Hematopoietic multipotent progenitor cell treated with erythropoietin and hydrocortisone succinate and interleukin-3 and kit ligand, for 4 days (in vitro differentiated cells): ENCODE measurements around the gene SLC7A10.
A peak's percentile ranks its signal among the peaks of the same experiment; 100 is the strongest.
"Not testable (repeated sequence)": the region's sequence is repeated elsewhere in the genome, so short reads cannot be mapped to it uniquely, and the experiment has no call there.

Source experiments
- DNase-seq: peaks from one replicate; pipeline ENCODE4 v3.0.0-alpha.2; 2015

The SLC7A10 gene

DNA sequence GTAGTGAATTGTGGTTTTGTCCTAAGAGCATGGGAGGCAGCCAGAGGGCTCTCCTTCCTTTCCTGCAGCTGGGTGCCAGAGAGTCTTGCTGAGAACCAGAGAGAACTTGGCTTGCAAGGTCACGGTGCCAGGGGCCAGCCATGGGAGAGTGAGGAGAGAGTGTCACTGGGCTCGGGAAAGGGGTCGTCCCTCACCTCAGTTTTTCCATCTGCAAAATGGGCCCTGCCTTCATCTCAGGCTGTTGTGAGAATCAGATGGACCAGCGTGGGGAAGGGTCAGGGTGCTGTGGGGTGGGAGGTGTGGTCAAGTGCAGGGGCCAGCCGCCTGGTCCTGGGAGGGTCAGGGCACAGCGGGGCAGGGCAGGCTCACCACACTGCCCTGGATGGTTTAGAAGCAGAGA, 24.2 kb downstream of the SLC7A10 start:
- no peak for DNase-seq

GRCh38 chr19:33199441-33200265, 26.0 kb downstream of the SLC7A10 start:
- DNase-seq: peak; percentile 15

- no peak for DNase-seq
These were observed 27.5 kb downstream of the SLC7A10 start for GRCh38 chr19:33198169-33198568.

GRCh38 chr19:33197591-33198000, 28.1 kb downstream of the SLC7A10 start:
- no peak for DNase-seq

DNA sequence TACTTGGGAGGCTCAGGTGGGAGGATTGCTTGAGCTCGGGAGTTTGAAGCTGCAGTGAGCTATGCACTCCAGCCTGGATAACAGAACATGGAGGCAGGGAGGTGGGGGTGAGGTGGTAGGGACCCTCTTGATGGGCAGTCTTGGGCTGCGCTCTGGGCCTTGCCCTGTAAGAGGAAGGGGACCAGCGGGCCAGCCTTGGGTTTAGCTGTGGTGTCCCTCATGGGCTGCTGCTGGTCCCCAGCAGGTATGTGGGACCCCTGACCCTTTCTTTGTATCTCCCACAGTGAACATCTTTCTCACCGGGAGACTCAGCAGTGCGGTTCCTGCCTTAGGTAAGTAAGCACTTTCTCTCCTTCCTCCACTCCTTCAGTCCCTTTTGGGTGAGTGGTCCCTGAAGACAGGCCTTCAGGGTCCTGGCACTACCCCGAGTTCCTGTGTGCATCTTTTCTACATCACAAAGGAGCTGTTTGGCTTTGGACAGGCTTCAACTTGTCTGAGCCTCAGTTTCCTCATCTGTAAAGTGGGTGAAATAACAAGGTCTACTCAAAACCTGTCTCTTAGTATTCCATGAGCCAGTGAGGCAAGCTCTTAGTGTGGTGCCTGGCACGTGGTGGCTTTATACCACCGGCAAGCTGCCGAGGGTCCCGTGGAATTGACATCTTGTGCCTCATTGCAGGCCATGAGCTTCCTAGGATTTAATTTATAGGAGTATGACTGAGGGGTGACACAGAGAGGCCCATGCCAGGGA, 29.0 kb downstream of the SLC7A10 start:
- DNase-seq: no peak

- no peak for DNase-seq
These were observed 29.9 kb downstream of the SLC7A10 start for GRCh38 chr19:33195645-33196347.

GRCh38 chr19:33194886-33195644, 30.6 kb downstream of the SLC7A10 start:
- DNase-seq: peak; percentile 42

DNA sequence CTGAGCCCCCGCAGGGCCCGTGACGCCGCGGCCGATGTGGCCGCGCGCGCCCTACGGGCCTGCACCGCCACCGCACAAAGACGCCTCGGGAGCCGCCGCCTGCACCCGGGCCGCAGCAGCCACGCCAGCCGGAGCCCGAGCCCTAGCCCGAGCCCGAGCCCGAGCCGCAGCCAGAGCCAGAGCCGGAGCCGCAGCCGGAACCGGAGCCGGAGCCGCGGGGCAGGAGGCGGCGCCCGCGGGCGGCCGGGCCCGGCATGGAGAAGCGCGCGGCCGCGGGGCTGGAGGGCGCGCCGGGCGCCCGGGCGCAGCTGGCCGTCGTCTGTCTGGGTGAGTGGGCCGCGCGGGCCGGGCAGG, 31.1 kb downstream of the SLC7A10 start:
- DNase-seq: peak; percentile 24

GRCh38 chr19:33193865-33194362, 31.7 kb downstream of the SLC7A10 start, which contains the start of gene LRP3:
LRP3 (plus strand) TSS chr19:33194330; CDS start chr19:33194786, 456 bp downstream.
- DNase-seq: peak; percentile 53

DNA sequence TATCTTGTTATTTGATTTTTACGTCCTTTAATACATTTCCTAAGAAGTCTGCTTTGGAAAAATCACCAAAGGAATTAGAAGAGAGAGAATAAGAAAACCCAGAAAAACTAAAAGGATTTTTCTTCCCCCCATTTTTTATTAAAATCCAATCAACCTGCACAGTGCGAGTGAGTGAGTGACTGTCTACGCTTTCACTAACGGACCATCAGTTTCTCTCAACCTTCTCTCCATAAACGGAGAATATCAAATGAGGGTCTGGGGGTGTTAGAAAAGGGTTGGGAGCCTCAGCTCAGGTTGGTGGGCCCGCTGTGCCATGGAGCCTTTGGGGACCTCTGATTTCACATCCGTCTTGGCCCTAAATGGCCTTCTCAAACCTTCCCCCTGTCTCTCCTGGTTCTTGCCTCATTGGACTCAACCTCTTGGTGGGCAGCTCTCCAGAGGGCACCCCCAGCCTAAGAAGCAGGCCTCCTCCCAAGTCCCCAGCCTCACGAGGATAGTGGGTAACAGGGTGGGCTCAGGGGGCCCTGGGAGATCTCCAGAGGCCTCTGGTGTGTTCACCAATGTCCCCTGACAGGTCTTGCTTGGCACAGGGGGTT, 32.3 kb downstream of the SLC7A10 start:
- DNase-seq: no peak

GRCh38 chr19:33192010-33192409, 33.6 kb downstream of the SLC7A10 start:
- DNase-seq: no peak

DNA sequence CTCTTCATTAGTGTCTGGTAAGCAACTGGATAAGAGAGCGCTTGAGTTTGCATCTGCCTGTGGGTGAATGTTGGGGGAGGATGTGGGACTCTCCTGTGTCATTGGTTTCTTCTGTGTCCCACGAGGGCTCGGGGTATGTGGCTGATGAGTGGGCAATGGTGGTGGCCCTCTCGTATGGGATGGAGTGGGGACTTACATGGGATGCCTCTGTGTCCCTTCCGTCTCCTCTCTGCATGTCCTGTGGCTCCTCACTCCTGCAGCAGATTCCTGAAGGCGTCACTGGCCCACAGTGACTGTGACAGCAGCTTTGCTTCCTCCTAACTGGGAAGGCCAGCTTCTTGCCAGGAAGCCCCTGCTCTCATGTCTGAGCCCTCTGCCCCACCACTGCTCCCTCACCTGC, 34.1 kb downstream of the SLC7A10 start:
- no peak for DNase-seq

GRCh38 chr19:33191092-33191491, 34.6 kb downstream of the SLC7A10 start:
- DNase-seq: not testable (repeated sequence)

DNA sequence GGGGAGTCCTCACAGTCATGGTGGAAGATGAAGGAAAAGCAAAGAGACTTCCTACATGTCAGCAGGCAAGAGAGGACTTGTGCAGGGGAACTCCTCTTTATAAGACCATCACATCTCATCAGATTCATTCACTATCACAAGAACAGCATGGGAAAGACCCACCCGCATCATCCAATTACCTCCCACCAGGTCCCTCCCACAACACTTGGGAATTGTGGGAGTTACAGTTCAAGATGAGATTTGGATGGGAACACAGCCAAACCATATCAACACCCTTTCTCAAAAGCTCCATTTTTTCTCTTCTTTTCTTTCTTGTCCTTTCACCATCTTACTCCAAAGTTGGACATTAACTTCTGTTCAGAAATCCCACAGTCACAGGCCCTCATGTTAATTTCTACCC, 36.2 kb downstream of the SLC7A10 start:
- no peak for DNase-seq

DNA sequence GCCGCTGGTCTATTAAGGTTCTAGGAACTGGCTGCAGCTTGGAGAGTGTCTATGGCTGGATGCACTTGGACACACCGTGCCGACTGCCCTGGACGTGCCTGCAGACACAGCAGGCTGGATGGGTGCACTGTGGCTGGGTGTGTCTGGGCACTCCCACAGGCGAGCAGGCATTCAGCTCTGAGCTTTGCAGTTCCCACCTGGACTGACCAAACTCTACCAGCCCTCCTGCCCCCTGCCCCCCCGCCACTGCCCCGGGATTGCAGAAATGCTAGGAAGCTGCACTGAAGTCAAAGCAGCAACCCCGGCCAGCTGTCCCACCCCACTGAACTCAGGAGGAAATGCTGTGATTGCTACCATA, 38.5 kb downstream of the SLC7A10 start:
- no peak for DNase-seq

DNA sequence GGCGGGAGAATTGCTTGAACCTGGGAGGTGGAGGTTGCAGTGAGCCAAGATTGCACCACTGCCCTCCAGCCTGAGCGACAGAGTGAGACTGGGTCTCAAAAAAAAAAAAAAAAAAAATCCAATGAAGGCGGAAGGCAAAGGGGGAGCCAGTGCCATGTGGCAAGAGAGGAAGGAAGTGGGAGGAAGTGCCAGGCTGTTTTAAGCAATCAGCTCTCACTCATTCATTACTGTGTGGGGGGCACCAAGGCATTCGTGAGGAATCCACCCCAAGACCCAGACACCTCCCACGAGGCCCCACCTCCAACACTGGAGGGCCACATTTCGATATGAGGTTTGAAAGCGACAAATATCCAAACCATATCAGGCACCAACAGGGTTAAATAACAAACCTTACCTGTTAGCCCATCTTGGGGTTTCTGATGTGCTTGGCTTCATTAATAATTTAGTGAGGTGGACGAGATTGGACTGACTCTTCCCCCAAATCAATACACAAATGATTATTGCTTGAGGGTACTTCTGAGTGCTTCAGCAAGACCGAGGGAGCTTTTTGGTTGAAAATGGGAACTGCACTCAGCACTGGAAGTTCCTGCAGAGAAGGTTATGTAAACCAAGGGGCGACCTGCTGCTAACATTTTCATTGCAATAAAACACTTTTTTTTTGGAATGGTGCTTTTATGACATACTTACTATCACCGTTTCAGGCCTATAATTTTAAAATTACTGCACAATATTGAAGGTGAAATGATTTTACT, 39.0 kb downstream of the SLC7A10 start:
- peak; percentile 58 for DNase-seq

GRCh38 chr19:33177417-33177979, 48.2 kb downstream of the SLC7A10 start:
- peak; percentile 85 for DNase-seq

GRCh38 chr19:33176670-33177416, 48.8 kb downstream of the SLC7A10 start:
- peak; percentile 99 for DNase-seq

DNA sequence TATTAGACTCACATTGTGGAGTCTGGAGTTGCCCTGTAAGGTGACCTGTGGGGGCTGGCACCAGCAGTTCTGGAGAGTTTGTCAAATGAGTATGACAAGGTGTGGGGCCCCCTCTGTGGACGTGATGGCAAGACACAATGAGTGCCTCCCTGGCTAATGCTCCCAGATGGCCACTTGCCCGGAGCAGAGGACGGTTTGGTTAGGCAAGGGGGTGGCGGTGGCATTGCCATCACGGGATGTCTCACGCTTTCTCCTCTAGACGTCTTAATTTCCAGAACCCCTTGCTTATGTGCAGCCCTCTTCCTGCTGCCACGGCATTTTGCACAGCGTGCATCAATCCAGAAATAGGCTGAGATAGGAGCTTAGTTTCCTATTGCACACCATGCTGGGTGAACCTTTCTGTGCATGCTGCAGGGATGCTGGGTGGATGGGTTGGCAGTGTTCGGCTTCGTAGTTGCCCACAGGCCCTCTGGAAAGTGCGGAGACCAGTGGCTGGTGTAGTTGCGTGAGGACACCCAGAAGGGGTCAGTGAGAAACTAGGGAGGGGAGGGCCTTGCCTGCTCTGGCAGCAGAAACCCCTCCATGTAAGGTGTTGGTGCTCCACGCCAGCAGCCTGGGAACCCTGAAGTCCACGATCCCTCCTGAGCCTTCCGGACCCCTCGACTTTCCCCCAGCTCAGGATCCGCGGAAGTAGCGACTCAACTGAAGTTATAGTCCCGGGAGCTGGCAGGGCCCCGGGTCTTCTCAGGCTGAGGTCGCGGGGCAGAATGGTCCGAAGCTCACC, 49.6 kb downstream of the SLC7A10 start:
- peak; percentile 57 for DNase-seq
